Fibroblast of villous mesenchyme (primary cell): ENCODE data around the gene BUD13. TPM values are rescaled to one million over a fixed set of nuclear protein-coding genes. Genes with fewer than 3 reads are reported as not detected.

ENCODE experiments used
- DNase-seq: peaks from one replicate; pipeline ENCODE4 v3.0.0-alpha.2; 2010; ENCODE audit warnings: low read depth
- H3K4me3 ChIP-seq: 2 replicates; pipeline ENCODE4 v1.5.1; 2011; ENCODE audit warnings: low read depth, mild to moderate bottlenecking, low read length
- total RNA-seq: library from RNA; depleted of rRNA; stranded (reverse); fragments of >200 nt; gene quantifications from 2 replicates; pipeline ENCODE4 v1.2.3, GENCODE V29; 2012
- TF ChIP-seq, protein P1 (sequence below): IDR thresholded peaks from 2 replicates; pipeline ENCODE4 v1.5.1; 2012; ENCODE audit warnings: low read depth, mild to moderate bottlenecking, low read length; ENCODE audit not compliant: insufficient read depth

BUD13 gene
- total RNA-seq, 1 donor, result 16.8 TPM

GRCh38 chr11:116788975-116789374 lies 16.2 kb upstream of the BUD13 start:
- TF ChIP-seq, protein P1, sequence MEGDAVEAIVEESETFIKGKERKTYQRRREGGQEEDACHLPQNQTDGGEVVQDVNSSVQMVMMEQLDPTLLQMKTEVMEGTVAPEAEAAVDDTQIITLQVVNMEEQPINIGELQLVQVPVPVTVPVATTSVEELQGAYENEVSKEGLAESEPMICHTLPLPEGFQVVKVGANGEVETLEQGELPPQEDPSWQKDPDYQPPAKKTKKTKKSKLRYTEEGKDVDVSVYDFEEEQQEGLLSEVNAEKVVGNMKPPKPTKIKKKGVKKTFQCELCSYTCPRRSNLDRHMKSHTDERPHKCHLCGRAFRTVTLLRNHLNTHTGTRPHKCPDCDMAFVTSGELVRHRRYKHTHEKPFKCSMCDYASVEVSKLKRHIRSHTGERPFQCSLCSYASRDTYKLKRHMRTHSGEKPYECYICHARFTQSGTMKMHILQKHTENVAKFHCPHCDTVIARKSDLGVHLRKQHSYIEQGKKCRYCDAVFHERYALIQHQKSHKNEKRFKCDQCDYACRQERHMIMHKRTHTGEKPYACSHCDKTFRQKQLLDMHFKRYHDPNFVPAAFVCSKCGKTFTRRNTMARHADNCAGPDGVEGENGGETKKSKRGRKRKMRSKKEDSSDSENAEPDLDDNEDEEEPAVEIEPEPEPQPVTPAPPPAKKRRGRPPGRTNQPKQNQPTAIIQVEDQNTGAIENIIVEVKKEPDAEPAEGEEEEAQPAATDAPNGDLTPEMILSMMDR, result no peak
- DNase-seq, result no peak

DNA sequence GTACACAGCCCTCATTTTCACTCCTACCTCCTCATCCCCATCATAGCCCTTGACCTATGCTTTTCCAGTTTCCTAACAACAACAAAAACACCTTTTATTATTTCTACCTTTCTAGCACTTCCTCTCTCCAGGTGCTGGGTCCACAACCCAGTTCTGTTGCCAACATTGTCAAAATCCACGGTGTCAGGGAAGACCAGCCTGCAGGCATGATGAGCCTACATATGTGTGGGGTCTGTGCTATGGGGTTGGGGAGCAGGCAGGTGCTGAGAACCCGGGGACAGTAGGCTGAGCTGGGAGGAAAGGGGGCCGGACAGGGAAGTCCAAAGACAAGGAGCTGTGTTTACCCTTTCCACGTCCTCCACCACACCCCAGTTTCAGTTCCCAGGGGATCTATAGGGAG lies 15.7 kb upstream of the BUD13 start:
- TF ChIP-seq, protein P1, result no peak
- no peak for DNase-seq
- peak overlapping the region; percentile 90 for H3K4me3 ChIP-seq

More at GRCh38 chr11:116788975-116789374, 16.2 kb upstream of the BUD13 start:
- no peak overlapping the region for H3K4me3 ChIP-seq

GRCh38 chr11:116787786-116788486 lies 15.1 kb upstream of the BUD13 start, which contains the start of gene ZPR1:
Gene ZPR1, minus strand, starts transcription at chr11:116788023. Its CDS starts 33 bp downstream, at chr11:116787990.
- TF ChIP-seq, protein P1, result no peak
- DNase-seq, result peak; percentile 71
- peak within 1 kb of the TSS; percentile 90 for H3K4me3 ChIP-seq

- peak overlapping the region; percentile 90 for H3K4me3 ChIP-seq
- DNase-seq, result no peak
- TF ChIP-seq, protein P1, result no peak
These were observed 14.6 kb upstream of the BUD13 start for GRCh38 chr11:116787436-116787785.

DNA sequence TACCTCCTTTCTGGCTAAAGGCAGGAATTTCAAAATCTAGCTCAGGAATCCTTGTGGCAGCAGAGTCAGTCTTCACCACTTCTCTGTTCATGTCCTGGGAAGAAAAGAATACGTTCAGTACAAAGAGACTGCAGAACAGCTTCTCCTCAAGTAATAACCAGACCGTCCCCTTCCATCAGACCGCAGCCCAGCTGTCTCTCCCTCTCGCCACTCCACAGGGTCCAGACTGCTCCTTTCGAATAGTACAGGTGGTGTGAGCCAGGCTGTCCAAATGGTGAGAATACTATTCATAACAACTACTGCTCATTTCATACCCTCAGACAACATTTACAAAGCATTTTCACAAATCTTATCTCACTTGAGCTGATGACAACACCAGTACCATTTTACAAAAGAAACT lies 14.2 kb upstream of the BUD13 start:
- H3K4me3 ChIP-seq, result peak overlapping the region; percentile 90
- TF ChIP-seq, protein P1, result no peak
- DNase-seq, result no peak

DNA sequence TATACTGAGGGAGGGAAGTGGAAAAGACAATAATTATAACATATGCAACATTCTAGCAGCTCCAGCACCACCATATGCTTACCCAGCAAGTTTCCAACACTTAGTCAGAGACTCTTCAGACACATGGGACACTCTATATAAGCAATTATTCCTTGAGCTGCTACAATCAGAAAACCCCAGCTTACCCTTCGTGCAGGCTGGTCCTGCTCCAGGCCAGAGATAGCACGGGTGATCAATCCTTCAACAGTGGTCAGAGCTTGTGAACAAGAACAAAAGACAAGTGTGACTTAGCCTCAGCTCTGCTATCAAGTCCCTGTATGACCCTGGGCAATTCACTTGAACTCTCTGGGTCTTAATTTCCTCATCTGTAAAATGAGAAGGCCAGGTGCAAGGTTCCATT lies 13.5 kb upstream of the BUD13 start:
- no peak for DNase-seq
- H3K4me3 ChIP-seq, result no peak overlapping the region
- TF ChIP-seq, protein P1, result no peak

GRCh38 chr11:116782728-116783127 lies 9.9 kb upstream of the BUD13 start:
- peak; percentile 62 for DNase-seq
- H3K4me3 ChIP-seq, result no peak overlapping the region
- TF ChIP-seq, protein P1, result no peak
